HFF-Myc (cell line): ENCODE measurements around the gene AIPL1.

Experiments used
- DNase-seq: peaks from one replicate; pipeline ENCODE4 v3.0.0-alpha.2; 2011; ENCODE audit warnings: low read depth; ENCODE audit errors: extremely low read depth
- H3K4me3 ChIP-seq: replicated peaks from 2 replicates; pipeline ENCODE4 v1.5.1; 2011; ENCODE audit warnings: low read depth, mild to moderate bottlenecking, control low read depth, low read length
- CTCF ChIP-seq: IDR thresholded peaks from 2 replicates; pipeline ENCODE4 v1.5.1; 2012; ENCODE audit warnings: mild to moderate bottlenecking, low read depth, low read length, control low read depth; ENCODE audit errors: missing control alignments

AIPL1 gene

GRCh38 chr17:6387858-6388257 lies 47.1 kb downstream of the AIPL1 start:
- H3K4me3 ChIP-seq: no peak overlapping the region
- no peak for TF ChIP-seq CTCF
- DNase-seq: no peak

- no peak for DNase-seq
- H3K4me3 ChIP-seq: no peak overlapping the region
- no peak for TF ChIP-seq CTCF
Observed at GRCh38 chr17:6387442-6387841, 47.5 kb downstream of the AIPL1 start.

GRCh38 chr17:6386041-6386630 lies 48.8 kb downstream of the AIPL1 start:
- no peak for TF ChIP-seq CTCF
- H3K4me3 ChIP-seq: no peak overlapping the region
- DNase-seq: no peak

- no peak for TF ChIP-seq CTCF
Observed at GRCh38 chr17:6384481-6384880, 50.4 kb downstream of the AIPL1 start.

DNA sequence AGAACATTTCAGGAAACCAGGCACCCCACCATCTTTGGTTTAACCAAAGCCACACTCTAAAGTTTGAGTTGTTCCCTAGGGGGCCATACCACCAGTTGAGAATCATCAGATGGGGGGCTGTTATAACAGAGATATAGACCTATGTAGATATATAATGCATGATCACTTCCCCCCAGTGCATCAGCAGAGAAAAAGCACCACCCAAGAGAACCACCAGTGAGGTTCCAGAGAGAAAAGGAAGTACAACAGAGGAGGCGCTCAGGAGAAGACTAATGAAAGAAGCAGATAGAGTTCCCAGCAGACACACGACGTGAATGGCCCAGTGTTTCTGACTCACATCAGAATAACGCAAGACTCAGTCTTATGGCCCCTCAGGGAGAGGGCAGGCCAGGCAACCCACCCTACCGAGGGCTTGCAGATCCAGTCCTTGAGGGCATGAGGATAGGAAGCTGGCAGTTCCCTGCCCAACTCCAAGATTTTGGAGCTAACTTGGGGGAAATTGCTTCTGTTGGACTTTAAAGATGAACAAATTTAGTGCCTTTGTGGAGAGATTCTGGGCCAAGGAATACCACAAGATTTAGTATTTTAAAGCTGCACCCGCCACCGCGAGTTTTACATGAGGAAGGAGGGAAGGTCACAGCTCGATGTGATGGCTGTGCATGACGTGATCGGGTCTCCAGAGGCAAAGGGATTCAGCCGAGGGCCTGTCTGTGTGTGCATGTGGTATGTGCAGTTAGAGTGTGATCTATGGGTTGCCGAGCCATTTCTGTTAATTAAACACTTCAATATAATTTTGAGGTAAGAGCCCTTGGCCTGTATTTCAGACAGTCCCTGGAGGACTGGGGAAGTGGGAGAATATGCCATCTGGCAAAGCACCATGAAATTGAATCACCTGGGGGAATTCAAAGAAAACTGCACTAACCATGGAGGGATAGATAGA lies 53.1 kb downstream of the AIPL1 start:
- no peak for DNase-seq
- TF ChIP-seq CTCF: no peak
- H3K4me3 ChIP-seq: no peak overlapping the region

More at GRCh38 chr17:6384481-6384880, 50.4 kb downstream of the AIPL1 start:
- no peak overlapping the region for H3K4me3 ChIP-seq
- DNase-seq: no peak

GRCh38 chr17:6380915-6381438 lies 53.9 kb downstream of the AIPL1 start:
- DNase-seq: no peak
- H3K4me3 ChIP-seq: no peak overlapping the region
- TF ChIP-seq CTCF: no peak
